Mesendoderm (in vitro differentiated cells): ENCODE results near the gene YBEY.
A peak's percentile ranks its signal among the peaks of the same experiment; 100 is the strongest.

Experiments used
- DNase-seq: peaks from one replicate; pipeline ENCODE4 v3.0.0; 2013
- H2AK5ac ChIP-seq: 2 replicates; pipeline ENCODE4 v1.6.1; 2013; ENCODE audit warnings: low read length, inconsistent platforms
- H2BK120ac ChIP-seq: 2 replicates; pipeline ENCODE4 v1.6.1; 2013; ENCODE audit warnings: low read depth, mild to moderate bottlenecking, low read length, moderate library complexity, mixed read lengths
- H2BK15ac ChIP-seq: replicated peaks from 2 replicates; pipeline ENCODE4 v1.6.1; 2013; ENCODE audit warnings: low read depth, mild to moderate bottlenecking, moderate library complexity
- H2BK5ac ChIP-seq: 2 replicates; pipeline ENCODE4 v1.6.1; 2013; ENCODE audit warnings: low read length, inconsistent platforms
- H3K18ac ChIP-seq: 2 replicates; pipeline ENCODE4 v1.6.1; 2013; ENCODE audit warnings: mild to moderate bottlenecking, low read length, mixed read lengths
- H3K23ac ChIP-seq: one replicate; pipeline ENCODE4 v1.6.1; 2013; ENCODE audit warnings: low read length
- H3K27ac ChIP-seq: 2 replicates; pipeline ENCODE4 v1.5.1; 2013; ENCODE audit warnings: low read depth, mild to moderate bottlenecking, inconsistent platforms, low read length, moderate library complexity
- H3K27me3 ChIP-seq: 2 replicates; pipeline ENCODE4 v1.6.1; 2013; ENCODE audit warnings: low read length, control low read depth, mild to moderate bottlenecking, inconsistent platforms; ENCODE audit not compliant: insufficient read depth, poor library complexity
- H3K36me3 ChIP-seq: 2 replicates; pipeline ENCODE4 v1.6.1; 2013; ENCODE audit warnings: low read length, inconsistent platforms; ENCODE audit not compliant: control insufficient read depth, insufficient read depth
- H3K4ac ChIP-seq: one replicate; pipeline ENCODE4 v1.6.1; 2013; ENCODE audit warnings: low read depth, mild to moderate bottlenecking, low read length, moderate library complexity
- H3K4me1 ChIP-seq: 2 replicates; pipeline ENCODE4 v1.6.1; 2013; ENCODE audit warnings: low read depth, low read length, inconsistent platforms; ENCODE audit not compliant: control insufficient read depth
- H3K4me2 ChIP-seq: 2 replicates; pipeline ENCODE4 v1.6.1; 2013; ENCODE audit warnings: low read length
- H3K4me3 ChIP-seq: 2 replicates; pipeline ENCODE4 v1.5.1; 2013; ENCODE audit warnings: mild to moderate bottlenecking, low read length
- H3K56ac ChIP-seq: one replicate; pipeline ENCODE4 v1.6.1; 2013; ENCODE audit warnings: low read length
- H3K79me1 ChIP-seq: 2 replicates; pipeline ENCODE4 v1.6.1; 2013; ENCODE audit warnings: low read length, inconsistent platforms
- H3K79me2 ChIP-seq: 2 replicates; pipeline ENCODE4 v1.6.1; 2013; ENCODE audit warnings: mild to moderate bottlenecking, low read length; ENCODE audit not compliant: control insufficient read depth, insufficient read depth
- H3K9ac ChIP-seq: 2 replicates; pipeline ENCODE4 v1.6.1; 2013; ENCODE audit warnings: low read length, inconsistent platforms
- H4K5ac ChIP-seq: one replicate; pipeline ENCODE4 v1.6.1; 2013; ENCODE audit warnings: low read length
- H4K8ac ChIP-seq: one replicate; pipeline ENCODE4 v1.6.1; 2013; ENCODE audit warnings: low read depth, mild to moderate bottlenecking, control low read depth, low read length, moderate library complexity
- WGBS: extraction: QIAGEN DNeasy Blood & Tissue Kit; methylation state at CpG from one replicate; pipeline ENCODE4 v1.1.7; 2013; ENCODE audit warnings: low lambda C conversion rate, missing lambda C conversion rate; ENCODE audit not compliant: insufficient coverage; ENCODE audit errors: extremely low coverage; 5-methylcytosine and 5-hydroxymethylcytosine counted together

YBEY gene

DNA sequence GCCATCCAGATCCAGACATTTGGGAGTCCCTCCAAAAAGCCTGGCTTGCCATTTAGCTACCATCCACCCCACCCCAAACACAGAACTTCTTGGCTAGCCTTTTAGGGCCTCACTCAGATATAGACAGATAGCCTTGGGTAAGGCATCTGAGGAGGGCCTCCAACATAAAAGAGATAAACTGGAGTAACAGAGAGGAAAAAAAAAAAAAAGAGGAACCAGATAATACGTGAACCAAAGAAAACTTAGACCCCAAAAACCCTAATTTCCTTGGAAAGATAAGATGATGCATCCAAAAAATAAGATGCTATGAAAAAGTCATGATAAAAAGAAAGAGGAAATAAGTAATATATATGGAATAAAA lies 37.7 kb upstream of the YBEY start:
- H3K56ac ChIP-seq = no peak overlapping the region
- H2BK120ac ChIP-seq = no peak overlapping the region
- H3K36me3 ChIP-seq = peaks cover 23% of the 10 kb centered on the region
- no peak overlapping the region for H2BK15ac ChIP-seq
- no peaks in the 10 kb centered on the region for H3K4me1 ChIP-seq
- H2BK5ac ChIP-seq = no peak overlapping the region
- no peaks in the 10 kb centered on the region for H3K27me3 ChIP-seq
- H3K4ac ChIP-seq = no peak overlapping the region
- no CpG with 5 or more reads among the region's 1 CpG for WGBS
- H3K18ac ChIP-seq = no peak overlapping the region
- H3K9ac ChIP-seq = no peak overlapping the region
- no peak for DNase-seq
- no peaks in the 10 kb centered on the region for H3K79me1 ChIP-seq
- H3K27ac ChIP-seq = no peak overlapping the region
- H3K4me2 ChIP-seq = no peak overlapping the region
- H3K4me3 ChIP-seq = no peak overlapping the region
- no peak overlapping the region for H2AK5ac ChIP-seq
- H3K79me2 ChIP-seq = no peaks in the 10 kb centered on the region
- H4K5ac ChIP-seq = no peak overlapping the region
- H3K23ac ChIP-seq = no peak overlapping the region
- H4K8ac ChIP-seq = no peak overlapping the region

DNA sequence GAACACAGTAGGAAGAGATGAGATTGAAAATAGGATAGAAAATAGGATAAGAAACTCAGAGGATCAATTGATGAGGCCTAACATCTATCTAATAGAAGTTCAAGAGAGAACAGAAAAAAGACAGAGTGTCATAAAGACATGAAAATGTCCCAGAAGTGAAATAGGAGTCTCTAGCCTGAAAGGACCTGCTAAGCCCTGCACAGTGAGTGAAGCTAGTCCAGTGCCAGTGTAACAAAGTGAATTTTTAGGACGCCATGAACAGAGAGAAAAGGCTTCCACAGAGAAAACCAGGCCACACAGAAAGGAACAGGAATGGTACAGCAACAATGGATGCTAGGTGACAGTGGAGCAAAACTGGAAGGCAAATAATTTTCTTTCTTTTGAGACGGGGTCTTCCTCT lies 37.3 kb upstream of the YBEY start:
- no peak overlapping the region for H3K4ac ChIP-seq
- no peak overlapping the region for H2BK5ac ChIP-seq
- H3K9ac ChIP-seq = no peak overlapping the region
- no peak overlapping the region for H2BK15ac ChIP-seq
- WGBS = no CpG with 5 or more reads among the region's 2 CpGs
- H3K79me1 ChIP-seq = no peaks in the 10 kb centered on the region
- no peak overlapping the region for H2BK120ac ChIP-seq
- no peaks in the 10 kb centered on the region for H3K4me1 ChIP-seq
- DNase-seq = no peak
- no peak overlapping the region for H3K4me2 ChIP-seq
- no peak overlapping the region for H3K4me3 ChIP-seq
- peaks cover 23% of the 10 kb centered on the region for H3K36me3 ChIP-seq
- H3K56ac ChIP-seq = no peak overlapping the region
- no peaks in the 10 kb centered on the region for H3K27me3 ChIP-seq
- H3K79me2 ChIP-seq = no peaks in the 10 kb centered on the region
- H4K8ac ChIP-seq = no peak overlapping the region
- no peak overlapping the region for H4K5ac ChIP-seq
- no peak overlapping the region for H3K27ac ChIP-seq
- H3K23ac ChIP-seq = no peak overlapping the region
- no peak overlapping the region for H2AK5ac ChIP-seq
- no peak overlapping the region for H3K18ac ChIP-seq

DNA sequence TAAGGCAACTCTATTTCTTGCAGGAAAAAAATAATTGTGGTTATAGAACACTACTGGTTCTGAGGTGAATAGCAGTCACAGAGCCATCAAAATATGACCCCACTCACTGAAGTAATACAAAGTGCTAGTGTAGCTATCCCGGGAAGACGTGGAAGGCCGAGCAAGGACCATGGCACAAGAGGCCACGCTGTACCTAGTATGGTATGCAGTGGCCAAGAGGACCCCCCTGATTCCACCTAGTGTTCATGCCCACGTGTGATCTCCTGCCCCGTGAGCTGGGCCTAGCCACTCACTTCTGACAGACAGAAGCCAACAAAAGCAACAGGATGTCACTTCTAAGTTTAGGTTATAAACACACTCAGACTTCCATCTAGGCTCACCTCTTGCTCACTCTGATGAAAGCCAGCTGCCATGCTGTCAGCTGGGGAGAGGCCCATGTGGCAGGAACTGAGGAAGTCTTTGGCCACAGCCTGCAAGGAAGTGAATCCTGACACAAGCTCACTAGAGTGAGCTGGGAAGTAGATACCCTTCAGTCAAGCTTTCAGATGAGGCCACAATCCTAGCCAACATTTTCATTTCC lies 35.9 kb upstream of the YBEY start:
- Histone ChIP-seq H3K4me2 (no peak overlapping the region), H2BK15ac (no peak overlapping the region), H3K27me3 (no peaks in the 10 kb centered on the region), H3K4ac (no peak overlapping the region), H3K23ac (no peak overlapping the region), H3K4me3 (no peak overlapping the region), H2BK5ac (no peak overlapping the region), H4K5ac (no peak overlapping the region), H3K18ac (no peak overlapping the region), H3K4me1 (no peaks in the 10 kb centered on the region), H2BK120ac (no peak overlapping the region), H3K79me2 (no peaks in the 10 kb centered on the region), H3K9ac (no peak overlapping the region), H3K27ac (no peak overlapping the region), H4K8ac (no peak overlapping the region), H3K56ac (no peak overlapping the region), H3K79me1 (no peaks in the 10 kb centered on the region), H2AK5ac (no peak overlapping the region), H3K36me3 (peaks cover 17% of the 10 kb centered on the region)
- WGBS = no CpG with 5 or more reads among the region's 6 CpGs
- DNase-seq = no peak

DNA sequence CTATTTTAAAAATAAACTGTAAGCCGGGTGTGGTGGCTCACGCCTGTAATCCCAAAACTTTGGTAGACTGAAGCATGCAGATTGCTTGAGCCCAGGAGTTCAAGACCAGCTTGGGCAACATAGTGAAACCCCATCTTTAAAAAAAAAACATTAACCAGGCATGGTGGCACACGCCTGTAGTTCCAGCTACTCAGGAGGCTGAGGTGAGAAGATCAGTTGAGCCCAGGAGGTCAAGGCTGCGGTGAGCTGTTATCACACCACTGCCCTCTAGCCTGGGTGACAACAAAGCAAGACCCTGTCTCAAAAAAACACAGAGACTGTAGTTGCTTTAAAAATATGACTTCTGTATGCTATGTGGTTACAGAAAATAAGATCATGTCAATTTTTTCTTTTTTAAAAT lies 33.3 kb upstream of the YBEY start:
- Histone ChIP-seq H4K8ac (no peak overlapping the region), H3K79me2 (no peaks in the 10 kb centered on the region), H3K23ac (no peak overlapping the region), H4K5ac (no peak overlapping the region), H3K79me1 (no peaks in the 10 kb centered on the region), H3K56ac (no peak overlapping the region), H3K4me2 (no peak overlapping the region), H3K4ac (no peak overlapping the region), H3K36me3 (peaks cover 27% of the 10 kb centered on the region), H2BK120ac (no peak overlapping the region), H3K27ac (no peak overlapping the region), H3K9ac (no peak overlapping the region), H3K18ac (no peak overlapping the region), H2BK5ac (no peak overlapping the region), H2AK5ac (no peak overlapping the region), H3K4me1 (no peaks in the 10 kb centered on the region), H2BK15ac (no peak overlapping the region), H3K4me3 (no peak overlapping the region), H3K27me3 (no peaks in the 10 kb centered on the region)
- WGBS = no CpG with 5 or more reads among the region's 4 CpGs
- no peak for DNase-seq

DNA sequence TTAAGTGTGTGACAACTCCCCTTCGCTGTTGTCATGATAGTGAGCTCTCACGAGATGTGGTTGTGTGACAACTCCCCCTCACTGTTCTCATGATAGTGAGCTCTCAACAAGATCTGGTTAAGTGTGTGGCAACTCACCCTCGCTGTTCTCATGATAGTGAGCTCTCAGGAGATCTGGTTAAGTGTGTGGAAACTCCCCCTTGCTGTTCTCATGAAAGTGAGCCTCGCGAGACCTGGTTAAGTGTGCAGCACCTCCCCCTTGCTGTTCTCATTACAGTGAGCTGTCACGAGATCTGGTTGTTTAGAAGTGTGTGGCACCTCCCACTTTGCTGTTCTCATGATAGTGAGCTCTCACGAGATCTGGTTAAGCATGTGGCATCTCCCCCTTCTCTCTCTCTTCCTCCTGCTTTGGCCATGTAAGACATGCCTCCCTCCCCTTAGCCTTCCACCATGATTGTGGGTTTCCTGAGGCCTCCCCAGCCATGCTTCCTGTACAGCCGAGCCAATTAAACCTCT lies 32.5 kb upstream of the YBEY start:
- Histone ChIP-seq H4K5ac (no peak overlapping the region), H3K79me1 (no peaks in the 10 kb centered on the region), H3K56ac (no peak overlapping the region), H2BK15ac (no peak overlapping the region), H2BK120ac (no peak overlapping the region), H3K27ac (no peak overlapping the region), H3K23ac (no peak overlapping the region), H2BK5ac (no peak overlapping the region), H4K8ac (no peak overlapping the region), H3K4me1 (no peaks in the 10 kb centered on the region), H3K9ac (no peak overlapping the region), H3K36me3 (peaks cover 26% of the 10 kb centered on the region), H3K18ac (no peak overlapping the region), H3K4me2 (no peak overlapping the region), H3K4ac (no peak overlapping the region), H3K4me3 (no peak overlapping the region), H2AK5ac (no peak overlapping the region), H3K79me2 (no peaks in the 10 kb centered on the region), H3K27me3 (no peaks in the 10 kb centered on the region)
- WGBS = no CpG with 5 or more reads among the region's 8 CpGs
- peak; percentile 70 for DNase-seq
